Left lobe of liver (tissue), 2 donors: ENCODE measurements around the gene ZCCHC17. TPM values are rescaled to one million over a fixed set of nuclear protein-coding genes. Genes with fewer than 3 reads are reported as not detected.
A peak's percentile ranks its signal among the peaks of the same experiment; 100 is the strongest.

Experiments
- ATAC-seq: fragments of 200-7000 bp; cut with Tn5 transposase; one replicate; pipeline ENCODE4 v1.9.1; 2020; ENCODE audit warnings: mild to moderate bottlenecking, moderate library complexity
- DNase-seq: peaks from one replicate; pipeline ENCODE4 v3.0.0-alpha.2; 2020; ENCODE audit warnings: low spot score
- total RNA-seq: library from RNA; stranded (reverse); gene quantifications from one replicate; pipeline ENCODE4 v1.2.1, GENCODE V29; 2021
- donor health status: DM: no; HTN: no; CAD: no; lungs with moderate emphysema.
- donor health status: DM: no; HTN: yes; CAD: no.

ZCCHC17 gene
- total RNA-seq, 1 donor from 2014 or later = 5.2 TPM

DNA sequence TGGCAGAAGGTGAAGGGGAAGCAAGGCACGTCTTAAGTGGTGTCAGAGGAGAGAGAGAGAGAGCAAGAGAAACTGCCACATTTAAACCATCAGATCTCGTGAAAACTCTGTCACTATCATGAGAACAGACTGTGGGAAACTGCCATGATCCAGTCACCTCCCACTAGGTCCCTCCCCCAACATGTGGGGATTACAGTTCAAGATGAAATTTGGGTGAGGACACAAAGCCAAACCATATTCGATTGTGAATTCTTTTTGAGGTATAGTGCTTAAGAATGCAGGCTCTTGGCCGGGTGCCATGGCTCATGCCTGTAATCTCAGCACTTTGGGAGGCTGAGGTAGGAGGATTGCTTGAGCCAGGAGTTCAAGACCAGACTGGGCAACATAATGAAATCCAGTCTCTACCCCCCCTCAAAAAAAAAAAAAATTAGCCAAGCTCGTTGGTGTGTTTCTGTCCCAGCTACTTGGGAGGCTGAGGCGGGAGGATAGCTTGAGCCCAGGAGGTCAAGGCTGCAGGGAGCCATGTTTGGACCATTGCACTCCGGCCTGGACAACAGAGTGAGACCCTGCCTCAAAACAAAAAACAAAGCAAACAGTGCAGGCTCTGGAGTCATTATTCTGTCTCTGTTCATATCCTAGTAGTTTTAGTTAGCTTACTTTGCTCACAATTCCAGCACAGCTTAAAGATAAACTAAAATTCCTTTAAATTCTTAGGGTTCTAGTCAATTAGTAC lies 6.0 kb downstream of the ZCCHC17 start:
- ATAC-seq (no peak), DNase-seq (no peak)

GRCh38 chr1:31306278-31306677 lies 9.4 kb downstream of the ZCCHC17 start:
- DNase-seq (no peak), ATAC-seq (no peak)

GRCh38 chr1:31308036-31308435 lies 11.2 kb downstream of the ZCCHC17 start:
- DNase-seq (no peak), ATAC-seq (no peak)

GRCh38 chr1:31310198-31310597 lies 13.4 kb downstream of the ZCCHC17 start:
- ATAC-seq (no peak), DNase-seq (no peak)

GRCh38 chr1:31315902-31316301 lies 19.1 kb downstream of the ZCCHC17 start:
- no peak for DNase-seq
- no peak for ATAC-seq

DNA sequence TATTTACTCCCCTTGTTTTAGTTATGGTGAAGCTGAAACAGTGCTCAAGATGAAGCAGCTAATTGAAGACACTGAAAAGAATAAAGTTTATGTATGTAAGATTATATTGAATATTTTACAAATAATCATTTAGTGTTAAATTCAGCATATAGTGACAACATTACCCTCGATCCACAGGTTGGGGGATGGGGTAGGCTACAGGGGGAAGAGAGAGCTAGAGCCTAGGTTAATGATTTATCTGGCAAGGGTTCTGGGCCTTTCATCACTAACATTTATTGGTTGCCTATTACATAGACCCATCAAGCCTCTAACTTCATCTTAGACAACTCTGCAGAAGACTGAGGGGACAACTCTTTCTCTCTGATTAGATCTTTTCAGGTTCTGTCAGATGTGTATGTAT lies 21.3 kb downstream of the ZCCHC17 start:
- DNase-seq = no peak
- ATAC-seq = no peak

DNA sequence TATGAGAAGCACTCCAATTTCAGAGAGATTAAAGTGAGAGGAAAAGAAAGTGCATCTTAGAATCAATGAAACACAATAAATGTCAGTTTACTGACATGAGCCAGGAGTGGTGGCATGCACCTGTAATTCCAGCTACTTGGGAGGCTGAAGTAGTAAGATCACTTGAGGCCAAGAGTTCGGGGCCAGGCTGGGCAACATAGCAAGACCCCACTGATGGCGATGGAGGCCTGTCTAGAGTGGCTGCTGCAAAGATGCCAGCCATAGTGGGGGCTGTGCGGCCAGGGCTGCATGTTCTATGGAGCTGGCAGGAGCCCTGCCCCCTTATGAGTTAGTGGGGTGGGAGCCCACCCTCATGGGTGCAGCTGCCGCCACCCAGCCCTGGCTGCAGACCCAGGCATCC lies 27.3 kb downstream of the ZCCHC17 start:
- no peak for DNase-seq
- ATAC-seq = no peak

- ATAC-seq (no peak), DNase-seq (no peak)
Observed at GRCh38 chr1:31324992-31325391, 28.2 kb downstream of the ZCCHC17 start.

GRCh38 chr1:31326461-31326860 lies 29.6 kb downstream of the ZCCHC17 start:
- no peak for ATAC-seq
- DNase-seq = no peak

DNA sequence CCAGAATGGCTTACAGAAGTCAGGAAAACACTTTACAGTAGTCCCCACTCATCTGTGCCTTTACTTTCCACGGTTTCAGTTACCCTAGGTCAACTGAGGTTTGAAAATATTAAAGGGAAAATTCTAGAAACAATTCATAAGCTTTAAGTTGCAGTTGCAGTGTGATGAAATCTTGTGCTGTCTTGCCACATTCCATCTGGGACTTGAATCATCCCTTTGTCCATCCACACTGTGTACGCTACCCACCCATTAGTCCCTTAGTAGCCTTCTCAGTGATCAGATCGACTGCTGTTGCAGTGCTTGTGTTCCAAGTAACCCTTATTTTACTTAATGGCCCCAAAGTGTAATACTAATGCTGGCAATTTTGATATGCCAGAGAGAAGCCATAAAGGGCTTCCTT lies 30.5 kb downstream of the ZCCHC17 start:
- ATAC-seq (no peak), DNase-seq (no peak)

- no peak for DNase-seq
- ATAC-seq = peak; percentile 87
Observed at GRCh38 chr1:31335007-31335406, 38.2 kb downstream of the ZCCHC17 start.

- peak; percentile 76 for DNase-seq
- peak; percentile 80 for ATAC-seq
Observed at GRCh38 chr1:31336687-31337467, 40.0 kb downstream of the ZCCHC17 start.

DNA sequence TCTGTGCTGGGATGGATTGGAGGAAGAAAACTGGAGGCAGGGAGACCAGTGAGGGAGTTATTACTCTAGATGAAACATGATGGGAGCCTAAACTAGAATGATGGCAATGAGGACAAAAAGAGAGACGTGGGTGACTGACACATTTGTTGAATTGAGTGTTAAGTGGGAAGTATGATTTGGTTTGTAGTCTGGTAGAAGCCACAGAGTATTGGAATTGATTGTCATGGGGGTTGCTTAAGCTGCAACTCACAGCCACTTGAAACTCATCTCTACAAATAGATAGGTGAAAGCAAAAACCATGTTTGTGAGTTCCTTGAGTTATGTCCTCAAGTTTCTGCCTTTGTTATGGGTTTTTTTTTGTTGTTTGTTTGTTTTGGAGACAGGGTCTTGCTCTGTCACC lies 47.7 kb downstream of the ZCCHC17 start:
- DNase-seq (no peak), ATAC-seq (no peak)

DNA sequence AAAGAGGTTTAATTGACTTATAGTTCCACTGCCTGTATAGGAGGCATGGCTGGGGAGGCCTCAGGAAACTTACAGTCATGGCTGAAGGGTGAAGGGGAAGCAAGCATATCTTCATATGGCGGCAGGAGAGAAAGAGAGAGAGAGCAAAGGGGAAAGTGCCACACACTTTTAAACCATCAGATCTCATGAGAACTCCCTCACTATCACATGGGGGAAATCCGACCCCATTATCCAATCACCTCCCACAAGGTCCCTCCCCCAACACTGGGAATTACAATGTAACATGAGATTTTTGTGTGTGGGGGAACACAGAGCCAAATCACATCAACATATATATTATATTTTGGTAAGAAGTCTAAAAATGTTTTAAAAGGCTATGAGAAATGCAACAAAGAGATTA lies 48.8 kb downstream of the ZCCHC17 start:
- ATAC-seq (no peak), DNase-seq (no peak)

DNA sequence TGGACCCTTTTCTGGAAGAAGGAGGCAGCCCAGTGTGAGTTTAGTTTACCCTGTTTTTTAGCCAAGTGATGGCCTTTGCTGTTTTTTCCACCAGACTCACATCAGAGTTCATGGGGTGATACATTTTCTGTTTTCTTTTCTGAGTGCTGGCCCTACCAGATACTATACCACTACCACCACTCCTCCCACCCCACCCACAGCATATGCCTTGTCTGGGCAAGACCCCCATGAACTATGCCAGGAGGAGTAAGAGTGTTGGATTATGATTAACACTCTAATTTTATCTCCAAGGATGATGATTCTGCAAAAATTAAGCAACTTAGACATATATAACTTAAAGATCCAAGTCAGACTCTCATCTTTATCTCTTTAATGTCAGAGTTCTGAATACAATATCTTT lies 50.0 kb downstream of the ZCCHC17 start:
- DNase-seq = no peak
- ATAC-seq = no peak

GRCh38 chr1:31348449-31348848 lies 51.6 kb downstream of the ZCCHC17 start:
- no peak for DNase-seq
- no peak for ATAC-seq

- DNase-seq (no peak), ATAC-seq (no peak)
Observed at GRCh38 chr1:31354283-31354682, 57.5 kb downstream of the ZCCHC17 start.

DNA sequence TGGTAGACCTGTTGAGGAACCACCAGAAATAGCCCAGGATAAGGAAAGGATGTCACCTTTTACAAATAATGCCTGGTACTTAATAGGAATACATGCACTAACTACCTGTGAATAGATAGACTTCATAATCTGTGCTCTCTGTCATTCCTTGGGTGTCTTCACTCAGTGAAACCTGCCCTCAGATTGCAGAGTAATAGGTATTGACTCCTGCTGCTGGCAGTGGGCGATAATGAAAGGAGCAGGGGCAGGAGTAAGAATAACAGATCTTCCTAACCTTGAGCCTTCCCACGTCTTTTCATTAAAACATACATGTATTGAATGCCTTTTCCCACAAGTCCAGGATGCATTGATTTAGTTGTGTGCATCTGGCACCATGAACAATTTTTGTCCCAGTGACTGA lies 59.6 kb downstream of the ZCCHC17 start:
- no peak for ATAC-seq
- DNase-seq = no peak

DNA sequence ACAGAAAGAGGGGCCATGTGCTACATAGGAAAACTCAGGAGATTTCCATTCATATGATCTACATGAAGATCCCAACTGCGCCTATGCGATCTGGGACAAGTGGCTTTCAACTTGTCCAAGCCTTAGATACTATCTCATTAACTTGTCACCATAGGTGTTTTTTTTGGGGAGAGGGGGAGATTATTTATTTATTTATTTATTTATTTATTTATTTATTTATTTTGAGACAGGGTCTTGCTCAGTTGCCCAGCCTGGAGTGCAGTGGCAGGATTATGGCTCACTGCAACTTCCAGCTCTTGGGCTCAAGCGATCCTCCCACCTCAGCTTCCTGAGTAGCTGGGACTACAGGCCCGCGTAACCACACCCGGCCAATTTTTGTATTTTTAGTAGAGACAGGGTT lies 64.8 kb downstream of the ZCCHC17 start:
- DNase-seq (no peak), ATAC-seq (no peak)

- DNase-seq = no peak
- no peak for ATAC-seq
Observed at GRCh38 chr1:31362032-31362431, 65.2 kb downstream of the ZCCHC17 start.

DNA sequence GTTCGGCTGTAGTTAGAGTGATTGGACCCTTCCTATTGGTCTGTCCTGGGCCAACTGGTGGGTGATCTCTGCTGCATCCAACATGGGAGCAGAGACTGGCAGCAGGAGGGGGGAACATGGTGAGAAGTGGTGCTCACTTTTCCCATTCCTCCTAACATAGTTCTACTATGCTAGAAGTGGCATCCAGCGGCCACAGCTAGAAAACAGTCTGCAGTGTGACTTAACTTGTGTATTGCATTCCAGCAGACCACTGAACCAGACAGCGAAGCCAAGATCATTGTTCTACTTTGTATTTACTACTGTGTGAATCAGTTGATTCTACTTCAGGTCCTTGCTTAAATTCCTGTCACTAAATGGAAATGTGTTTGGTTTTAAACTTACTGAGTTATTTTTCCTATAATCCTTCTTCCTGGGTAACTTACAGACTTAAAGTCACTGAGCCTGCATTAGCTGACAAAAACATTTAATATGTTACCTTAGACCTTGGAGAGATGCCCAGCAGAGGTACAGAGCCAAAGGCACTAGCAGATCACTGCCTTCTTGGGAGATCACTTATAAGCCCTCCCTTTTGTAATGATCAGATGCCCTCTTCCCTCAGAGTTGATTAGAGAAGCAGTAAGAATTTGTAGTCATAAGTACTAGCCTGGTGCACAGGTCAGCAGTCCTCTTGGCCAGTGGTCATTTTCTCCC lies 67.9 kb downstream of the ZCCHC17 start:
- ATAC-seq = peak; percentile 52
- DNase-seq = no peak

DNA sequence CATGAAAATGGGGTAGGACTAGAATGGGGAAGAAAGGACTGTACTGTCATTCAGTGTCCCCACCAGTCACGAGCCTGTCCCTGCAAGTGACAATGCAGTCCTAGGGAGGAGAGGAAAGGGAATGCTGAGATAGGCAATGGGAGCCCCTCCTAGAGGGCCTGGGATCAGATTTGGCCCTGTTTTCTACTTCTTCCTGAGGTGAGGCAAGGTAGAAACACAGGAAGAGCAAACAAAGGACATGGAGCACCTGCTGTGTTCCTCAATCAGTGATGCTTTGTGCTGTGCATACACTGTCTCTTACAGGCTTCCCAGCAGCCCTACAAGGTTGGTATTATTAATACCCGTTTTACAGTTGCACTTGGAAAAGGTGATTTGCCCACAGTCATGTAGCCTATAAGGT lies 70.0 kb downstream of the ZCCHC17 start:
- no peak for ATAC-seq

More for the DNA sequence above, 70.0 kb downstream of the ZCCHC17 start:
- DNase-seq = no peak
